Body of pancreas (tissue), 4 donors: ENCODE data around the gene CEP128. TPM values are rescaled to one million over a fixed set of nuclear protein-coding genes. Genes with fewer than 3 reads are reported as not detected.

Experiments
- ATAC-seq: fragments of 150-250 bp; one replicate; pipeline ENCODE4 v1.9.1; 2016
- DNase-seq, 4 donors: peaks; one replicate each; pipeline ENCODE4 v3.0.0-alpha.2; 2019
- H3K27ac ChIP-seq, 4 donors: fragments of 200-600 bp; sonication (generic); 1 replicate in 3 of 4; 2 replicates in 1 of 4; pipeline versions ENCODE4 v1.5.1 to v1.6.1; 2016 to 2019; ENCODE audit warnings: mild to moderate bottlenecking in 1 of 4, mixed read lengths in 1 of 4, moderate library complexity in 1 of 4
- H3K27me3 ChIP-seq, 2 donors: fragments of 200-600 bp; sonication (generic); one replicate each; pipeline ENCODE4 v1.6.0; 2016; ENCODE audit warnings: mild to moderate bottlenecking in 1 of 2
- H3K36me3 ChIP-seq, 2 donors: fragments of 200-600 bp; sonication (generic); replicated peaks in 1 of 2; 2 replicates each; pipeline ENCODE4 v1.5.1; 2016; ENCODE audit warnings: low read depth in 2 of 2; ENCODE audit not compliant: insufficient read depth in 1 of 2
- H3K4me1 ChIP-seq: fragments of 200-600 bp; sonication (generic); one replicate; pipeline ENCODE4 v1.6.0; 2016
- H3K4me3 ChIP-seq, 2 donors: fragments of 200-600 bp; sonication (generic); 1 replicate in 1 of 2; 2 replicates in 1 of 2; pipeline ENCODE4 v1.5.1; 2016 to 2019
- H3K9me3 ChIP-seq, 3 donors: fragments of 200-600 bp; sonication (generic); 1 replicate in 2 of 3; 2 replicates in 1 of 3; pipeline ENCODE4 v1.5.1; 2016
- POLR2A ChIP-seq, 3 donors: fragments of 450-650 bp; IDR thresholded peaks; one replicate each; pipeline ENCODE4 v1.6.1; 2016; ENCODE audit warnings: antibody characterized with exemption in 3 of 3, mild to moderate bottlenecking in 2 of 3
- WGBS, 2 donors: methylation state at CpG; one replicate each; pipeline ENCODE4 v1.1.5; 2017; 5-methylcytosine and 5-hydroxymethylcytosine counted together
- intact Hi-C: fragments of 100-400 bp; cut with DNase I; formaldehyde crosslinking; loops from one replicate; pipeline ENCODE4 v1.15.1; 2023
- total RNA-seq, 2 donors: library from RNA; depleted of rRNA; stranded (reverse); fragments of >200 nt; gene quantifications; one replicate each; pipeline ENCODE4 v1.1.0, GENCODE V29; 2016
- TF ChIP-seq, protein P1 (sequence below), 7 experiments: fragments of 450-650 bp in 4 of 7; fragments of 200-600 bp in 3 of 7; sonication (generic) in 3 of 7; IDR thresholded peaks; one replicate each; pipeline ENCODE4 v1.5.1; 2016 to 2019; ENCODE audit warnings: antibody characterized with exemption in 7 of 7

CEP128 gene
- total RNA-seq, 2 donors from 2014 or later = 7.8 to 14.5 TPM

DNA sequence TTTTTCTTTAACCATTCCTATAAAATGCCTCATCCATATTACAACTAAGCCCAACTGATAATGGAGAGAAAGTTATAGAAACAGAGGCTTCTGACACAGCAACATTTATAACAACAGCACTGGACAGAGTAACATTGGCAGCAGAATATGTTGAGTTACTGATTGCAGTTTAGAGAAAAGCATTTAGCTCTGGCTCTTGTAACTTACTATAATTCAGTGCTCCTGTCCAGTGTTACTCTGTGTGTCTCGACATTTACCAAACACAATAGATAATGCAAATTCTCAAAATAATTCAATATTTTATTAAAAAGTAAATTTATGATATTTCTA lies 356.1 kb downstream of the CEP128 start:
- no peak for ATAC-seq
- peaks cover 12% of the 10 kb centered on the region for H3K4me1 ChIP-seq
- 91 to 93% methylated on average over 1 of the region's 1 CpG for WGBS, 2 donors

DNA sequence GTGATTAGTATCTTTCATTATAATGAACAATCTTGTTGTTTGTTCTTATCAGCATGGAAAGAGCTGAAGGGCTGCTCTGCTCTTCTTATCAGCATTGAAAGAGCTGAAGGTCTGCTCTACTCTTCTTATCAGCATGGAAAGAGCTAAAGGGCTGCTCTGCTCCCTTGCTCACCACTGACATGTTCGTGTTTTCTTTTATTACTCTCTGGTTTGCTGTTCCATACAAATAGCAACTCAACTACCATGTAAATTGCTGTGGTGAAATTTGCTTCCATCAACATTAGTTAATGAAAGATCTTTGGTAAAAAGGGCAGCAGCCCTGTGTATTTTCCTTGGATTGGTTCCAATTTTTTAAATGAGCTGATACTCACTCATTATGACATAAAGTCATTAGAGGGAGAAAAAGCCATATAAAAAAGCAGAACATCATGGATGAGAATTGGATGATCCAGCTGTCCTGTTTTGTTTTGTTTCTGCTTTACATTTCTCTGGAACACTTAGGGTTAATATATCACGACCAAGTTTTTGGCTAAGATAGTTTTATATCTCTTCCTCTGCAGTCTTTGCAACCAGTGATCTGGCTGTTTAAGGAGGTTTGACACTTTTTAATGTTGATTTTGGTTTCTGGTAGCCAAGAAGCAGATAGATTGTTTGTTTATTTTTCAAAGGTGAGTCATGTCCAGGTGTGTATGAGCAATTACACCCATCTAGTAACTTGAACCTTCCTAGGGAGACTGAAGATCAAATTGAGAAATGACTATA lies 356.6 kb downstream of the CEP128 start:
- ATAC-seq (peak; percentile 83), DNase-seq (no peak)
- intact Hi-C loops = no loop called here
- 15 to 23% methylated on average over 2 of the region's 2 CpGs for WGBS, 2 donors
- Histone ChIP-seq H3K36me3 (no peaks in the 10 kb centered on the region), H3K4me1 (peaks cover 12% of the 10 kb centered on the region), H3K27me3 (no peaks in the 10 kb centered on the region), H3K4me3 (no peak overlapping the region), H3K9me3 (no peaks in the 10 kb centered on the region), H3K27ac (peak overlapping the region in 1 of 4 donors; percentile 18)
- TF ChIP-seq, protein P1, sequence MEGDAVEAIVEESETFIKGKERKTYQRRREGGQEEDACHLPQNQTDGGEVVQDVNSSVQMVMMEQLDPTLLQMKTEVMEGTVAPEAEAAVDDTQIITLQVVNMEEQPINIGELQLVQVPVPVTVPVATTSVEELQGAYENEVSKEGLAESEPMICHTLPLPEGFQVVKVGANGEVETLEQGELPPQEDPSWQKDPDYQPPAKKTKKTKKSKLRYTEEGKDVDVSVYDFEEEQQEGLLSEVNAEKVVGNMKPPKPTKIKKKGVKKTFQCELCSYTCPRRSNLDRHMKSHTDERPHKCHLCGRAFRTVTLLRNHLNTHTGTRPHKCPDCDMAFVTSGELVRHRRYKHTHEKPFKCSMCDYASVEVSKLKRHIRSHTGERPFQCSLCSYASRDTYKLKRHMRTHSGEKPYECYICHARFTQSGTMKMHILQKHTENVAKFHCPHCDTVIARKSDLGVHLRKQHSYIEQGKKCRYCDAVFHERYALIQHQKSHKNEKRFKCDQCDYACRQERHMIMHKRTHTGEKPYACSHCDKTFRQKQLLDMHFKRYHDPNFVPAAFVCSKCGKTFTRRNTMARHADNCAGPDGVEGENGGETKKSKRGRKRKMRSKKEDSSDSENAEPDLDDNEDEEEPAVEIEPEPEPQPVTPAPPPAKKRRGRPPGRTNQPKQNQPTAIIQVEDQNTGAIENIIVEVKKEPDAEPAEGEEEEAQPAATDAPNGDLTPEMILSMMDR (IDR thresholded peaks at IDR 0.05) = no peak
- no peak for TF ChIP-seq POLR2A (IDR thresholded peaks at IDR 0.05)

More for the DNA sequence above, 356.1 kb downstream of the CEP128 start:
- Histone ChIP-seq H3K4me3 (no peak overlapping the region), H3K27me3 (no peaks in the 10 kb centered on the region), H3K27ac (peak overlapping the region in 1 of 4 donors; percentile 18), H3K36me3 (no peaks in the 10 kb centered on the region), H3K9me3 (no peaks in the 10 kb centered on the region)
- TF ChIP-seq POLR2A (IDR thresholded peaks at IDR 0.05) = no peak
- TF ChIP-seq, protein P1 (IDR thresholded peaks at IDR 0.05) = no peak
- intact Hi-C loops = no loop called here
- DNase-seq = no peak

DNA sequence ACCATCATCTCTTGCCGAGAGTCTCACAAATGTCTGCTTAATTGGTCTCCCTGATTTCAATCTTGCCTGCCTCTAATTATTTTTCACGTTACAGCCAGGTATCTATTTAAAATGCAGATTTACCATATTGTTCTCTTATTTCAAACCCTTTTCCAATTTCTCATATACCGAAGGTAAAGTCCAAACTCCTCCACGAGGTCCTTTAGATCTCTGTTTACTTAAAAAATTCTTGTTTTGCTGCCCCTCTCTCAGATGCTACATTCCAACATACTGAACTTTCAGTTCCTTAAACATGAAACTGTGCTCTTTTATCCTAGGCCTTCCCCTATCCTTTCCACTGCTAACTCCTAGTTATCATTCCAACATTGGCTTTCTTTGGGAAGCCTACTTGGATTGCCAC lies 363.9 kb downstream of the CEP128 start:
- Histone ChIP-seq H3K4me3 (no peak overlapping the region), H3K27ac (no peak overlapping the region), H3K4me1 (no peaks in the 10 kb centered on the region), H3K36me3 (no peaks in the 10 kb centered on the region), H3K27me3 (no peaks in the 10 kb centered on the region), H3K9me3 (no peaks in the 10 kb centered on the region)
- no peak for DNase-seq
- intact Hi-C loops = no loop called here
- WGBS, 2 donors = 69 to 70% methylated on average over 4 of the region's 4 CpGs
- TF ChIP-seq POLR2A (IDR thresholded peaks at IDR 0.05) = no peak
- TF ChIP-seq, protein P1 (IDR thresholded peaks at IDR 0.05) = no peak
- no peak for ATAC-seq

DNA sequence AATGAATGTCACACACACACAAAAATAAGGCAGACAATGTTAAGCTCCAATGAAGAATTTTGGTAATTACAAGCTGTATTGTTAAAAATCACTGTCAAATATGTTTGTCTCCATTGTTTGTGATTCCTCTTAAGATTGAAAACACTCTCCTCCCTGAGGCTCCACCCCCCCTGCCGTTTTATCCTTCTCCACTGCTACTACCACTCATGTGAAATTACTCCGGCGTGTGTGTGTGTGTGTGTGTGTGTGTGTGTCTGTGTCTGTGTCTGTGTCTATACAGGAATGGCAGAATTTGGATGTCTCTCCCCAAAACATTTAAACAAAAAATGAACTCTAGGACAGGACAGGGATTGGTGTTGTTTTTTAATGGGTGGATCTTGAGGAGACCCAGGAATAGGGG lies 365.1 kb downstream of the CEP128 start:
- intact Hi-C loops = no loop called here
- DNase-seq = no peak
- Histone ChIP-seq H3K27ac (no peak overlapping the region), H3K36me3 (no peaks in the 10 kb centered on the region), H3K27me3 (no peaks in the 10 kb centered on the region), H3K9me3 (no peaks in the 10 kb centered on the region), H3K4me1 (no peaks in the 10 kb centered on the region), H3K4me3 (no peak overlapping the region)
- ATAC-seq = no peak
- TF ChIP-seq POLR2A (IDR thresholded peaks at IDR 0.05) = no peak
- TF ChIP-seq, protein P1 (IDR thresholded peaks at IDR 0.05) = no peak
- WGBS, 2 donors = 59 to 62% methylated on average over 3 of the region's 3 CpGs

DNA sequence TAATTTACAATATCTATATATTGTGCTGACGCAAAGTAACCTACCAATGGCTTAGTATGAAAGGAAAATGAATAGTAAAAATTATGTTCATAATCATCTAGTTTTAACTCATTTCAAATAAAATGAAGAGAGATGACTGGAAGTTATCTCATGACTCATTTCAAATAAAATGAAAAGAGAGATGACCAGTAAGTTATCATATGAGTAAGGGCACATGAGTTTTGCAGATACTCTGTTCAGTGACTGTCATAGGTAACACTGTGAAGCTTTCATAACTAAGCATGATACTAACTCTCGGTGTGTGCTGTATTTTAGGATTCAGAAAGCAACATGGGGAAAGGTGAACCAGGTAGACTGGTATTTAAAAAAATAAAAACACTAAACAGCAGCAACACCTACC lies 365.8 kb downstream of the CEP128 start:
- Histone ChIP-seq H3K4me1 (no peaks in the 10 kb centered on the region), H3K9me3 (no peaks in the 10 kb centered on the region), H3K27me3 (no peaks in the 10 kb centered on the region), H3K27ac (no peak overlapping the region), H3K36me3 (no peaks in the 10 kb centered on the region), H3K4me3 (no peak overlapping the region)
- 88 to 93% methylated on average over 2 of the region's 2 CpGs for WGBS, 2 donors
- no peak for ATAC-seq
- no peak for TF ChIP-seq POLR2A (IDR thresholded peaks at IDR 0.05)
- TF ChIP-seq, protein P1 (IDR thresholded peaks at IDR 0.05) = no peak
- no peak for DNase-seq
- intact Hi-C loops = no loop called here
